Right lobe of liver (tissue), 6 donors: ENCODE results near the gene GPR35. TPM values are rescaled to one million over a fixed set of nuclear protein-coding genes. Genes with fewer than 3 reads are reported as not detected.

Source experiments
- ATAC-seq, 4 donors: fragments of 200-7000 bp; cut with Tn5 transposase; one replicate each; pipeline ENCODE4 v1.9.1; 2020; ENCODE audit warnings: mild to moderate bottlenecking in 4 of 4, moderate library complexity in 4 of 4
- DNase-seq, 3 donors: peaks; one replicate each; pipeline ENCODE4 v3.0.0-alpha.2; 2020
- H3K27ac ChIP-seq, 3 donors: fragments of 200-600 bp; one replicate each; pipeline ENCODE4 v1.8.0; 2022
- H3K27me3 ChIP-seq, 2 donors: fragments of 200-600 bp; one replicate each; pipeline ENCODE4 v1.8.0; 2022
- H3K36me3 ChIP-seq, 4 donors: fragments of 200-600 bp; sonication (generic) in 1 of 4; one replicate each; pipeline versions ENCODE4 v1.5.1 to v1.8.0; 2017 to 2022; ENCODE audit warnings: control low read depth in 1 of 4
- H3K4me1 ChIP-seq, 4 donors: fragments of 200-600 bp; sonication (generic) in 1 of 4; one replicate each; pipeline versions ENCODE4 v1.5.1 to v1.8.0; 2017 to 2022; ENCODE audit warnings: control low read depth in 1 of 4
- H3K4me3 ChIP-seq, 3 donors: fragments of 200-600 bp; one replicate each; pipeline ENCODE4 v1.8.0; 2022
- H3K9me3 ChIP-seq, 4 donors: fragments of 200-600 bp; sonication (generic) in 1 of 4; one replicate each; pipeline versions ENCODE4 v1.5.1 to v1.8.0; 2017 to 2022; ENCODE audit warnings: control low read depth in 1 of 4
- POLR2A ChIP-seq: fragments of 450-650 bp; IDR thresholded peaks from one replicate; pipeline ENCODE4 v1.6.1; 2017; ENCODE audit warnings: antibody characterized with exemption, mild to moderate bottlenecking
- WGBS: methylation state at CpG from one replicate; pipeline ENCODE4 v1.1.6; 2018; ENCODE audit warnings: low coverage, low lambda C conversion rate; ENCODE audit not compliant: insufficient coverage; ENCODE audit errors: missing lambda C conversion rate; 5-methylcytosine and 5-hydroxymethylcytosine counted together
- intact Hi-C, 2 donors: fragments of 100-400 bp; cut with DNase I; formaldehyde crosslinking; loops; one replicate each; pipeline versions ENCODE4 v1.11.2 to v1.14.1; 2022
- total RNA-seq, 6 experiments: library from RNA; depleted of rRNA in 2 of 6; stranded (reverse); fragments of >200 nt in 2 of 6; fragmentation: NEBNext Ultra II Directional in 3 of 6; extraction: Animal tissue kit (Norgen Biotek cat#: 25700) in 3 of 6; gene quantifications; one replicate each; pipeline versions ENCODE4 v1.1.0 to v1.2.4, GENCODE V29; 2016 to 2023
- TF ChIP-seq, protein P1 (sequence below), 4 donors: fragments of 200-600 bp in 3 of 4; fragments of 450-650 bp in 1 of 4; IDR thresholded peaks; one replicate each; pipeline versions ENCODE4 v1.5.1 to v1.8.0; 2016 to 2022; ENCODE audit warnings: antibody characterized with exemption in 4 of 4, mild to moderate bottlenecking in 2 of 4
- donor health status: DM: no; HTN: yes; CAD: no.
- donor health status: DM: no; HTN: no; CAD: no.
- donor health status: DM: no; HTN: no; CAD: no.
- donor health status: DM: no; HTN: yes; CAD: no.
- donor health status: DM: no; HTN: yes; CAD: no.

GPR35 gene
- total RNA-seq, 6 experiments from 2014 or later, result 0.11 to 1.2 (median 0.72) TPM

GRCh38 chr2:240629968-240630770 lies 4.9 kb downstream of the GPR35 start:
- intact Hi-C loops, result no loop called here
- Histone ChIP-seq H3K27me3 (no peaks in the 10 kb centered on the region), H3K27ac (no peak overlapping the region), H3K4me1 (no peaks in the 10 kb centered on the region), H3K9me3 (no peaks in the 10 kb centered on the region), H3K36me3 (no peaks in the 10 kb centered on the region), H3K4me3 (no peak overlapping the region)
- TF ChIP-seq POLR2A, result no peak
- TF ChIP-seq, protein P1, sequence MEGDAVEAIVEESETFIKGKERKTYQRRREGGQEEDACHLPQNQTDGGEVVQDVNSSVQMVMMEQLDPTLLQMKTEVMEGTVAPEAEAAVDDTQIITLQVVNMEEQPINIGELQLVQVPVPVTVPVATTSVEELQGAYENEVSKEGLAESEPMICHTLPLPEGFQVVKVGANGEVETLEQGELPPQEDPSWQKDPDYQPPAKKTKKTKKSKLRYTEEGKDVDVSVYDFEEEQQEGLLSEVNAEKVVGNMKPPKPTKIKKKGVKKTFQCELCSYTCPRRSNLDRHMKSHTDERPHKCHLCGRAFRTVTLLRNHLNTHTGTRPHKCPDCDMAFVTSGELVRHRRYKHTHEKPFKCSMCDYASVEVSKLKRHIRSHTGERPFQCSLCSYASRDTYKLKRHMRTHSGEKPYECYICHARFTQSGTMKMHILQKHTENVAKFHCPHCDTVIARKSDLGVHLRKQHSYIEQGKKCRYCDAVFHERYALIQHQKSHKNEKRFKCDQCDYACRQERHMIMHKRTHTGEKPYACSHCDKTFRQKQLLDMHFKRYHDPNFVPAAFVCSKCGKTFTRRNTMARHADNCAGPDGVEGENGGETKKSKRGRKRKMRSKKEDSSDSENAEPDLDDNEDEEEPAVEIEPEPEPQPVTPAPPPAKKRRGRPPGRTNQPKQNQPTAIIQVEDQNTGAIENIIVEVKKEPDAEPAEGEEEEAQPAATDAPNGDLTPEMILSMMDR (IDR thresholded peaks at IDR 0.05), result no peak
- ATAC-seq (no peak), DNase-seq (peak in 2 of 3 donors; percentile 39 to 53)
- WGBS, result 100% methylated on average over 1 of the region's 50 CpGs

GRCh38 chr2:240630771-240631547 lies 5.7 kb downstream of the GPR35 start:
- 80% methylated on average over 2 of the region's 21 CpGs for WGBS
- DNase-seq (peak in 2 of 3 donors; percentile 40), ATAC-seq (no peak)

GRCh38 chr2:240631548-240632305 lies 6.4 kb downstream of the GPR35 start:
- intact Hi-C loops, result no loop called here
- Histone ChIP-seq H3K27ac (no peak overlapping the region), H3K4me1 (no peaks in the 10 kb centered on the region), H3K9me3 (no peaks in the 10 kb centered on the region), H3K27me3 (no peaks in the 10 kb centered on the region), H3K4me3 (no peak overlapping the region), H3K36me3 (no peaks in the 10 kb centered on the region)
- TF ChIP-seq, protein P1 (IDR thresholded peaks at IDR 0.05), result no peak
- no peak for TF ChIP-seq POLR2A
- DNase-seq, result peak in 2 of 3 donors; percentile 38 to 49
- WGBS, result 45% methylated on average over 2 of the region's 11 CpGs
- no peak for ATAC-seq

More at GRCh38 chr2:240630771-240631547, 5.7 kb downstream of the GPR35 start:
- Histone ChIP-seq H3K9me3 (no peaks in the 10 kb centered on the region), H3K4me3 (no peak overlapping the region), H3K36me3 (no peaks in the 10 kb centered on the region), H3K4me1 (no peaks in the 10 kb centered on the region), H3K27ac (no peak overlapping the region), H3K27me3 (no peaks in the 10 kb centered on the region)
- intact Hi-C loops, result no loop called here
- TF ChIP-seq, protein P1 (IDR thresholded peaks at IDR 0.05), result no peak
- TF ChIP-seq POLR2A, result no peak

GRCh38 chr2:240632306-240632721 lies 7.0 kb downstream of the GPR35 start:
- Histone ChIP-seq H3K27ac (no peak overlapping the region), H3K9me3 (no peaks in the 10 kb centered on the region), H3K27me3 (no peaks in the 10 kb centered on the region), H3K4me3 (no peak overlapping the region), H3K36me3 (no peaks in the 10 kb centered on the region), H3K4me1 (no peaks in the 10 kb centered on the region)
- no CpG with 5 or more reads among the region's 1 CpG for WGBS
- TF ChIP-seq, protein P1 (IDR thresholded peaks at IDR 0.05), result no peak
- no peak for TF ChIP-seq POLR2A
- DNase-seq (peak in 2 of 3 donors; percentile 19 to 26), ATAC-seq (no peak)
- intact Hi-C loops, result no loop called here
